Neural cell (in vitro differentiated cells): ENCODE measurements around the gene CASP6. TPM values are rescaled to one million over a fixed set of nuclear protein-coding genes. Genes with fewer than 3 reads are reported as not detected.
"Not testable (repeated sequence)": the region's sequence is repeated elsewhere in the genome, so short reads cannot be mapped to it uniquely, and the experiment has no call there.

ENCODE experiments used
- H2AFZ ChIP-seq: fragments of 200-600, 300-800 bp; sonication (generic), shearing (Covaris generic); 2 replicates; pipeline ENCODE4 v1.6.0; 2014; ENCODE audit warnings: low read depth, mild to moderate bottlenecking, antibody characterized with exemption, low read length, moderate library complexity
- H3F3A ChIP-seq: fragments of 200-600 bp; shearing (Covaris generic); 2 replicates; pipeline ENCODE4 v1.6.1; 2016; ENCODE audit warnings: mild to moderate bottlenecking, moderate library complexity, mixed read lengths, antibody characterized with exemption, low read length; ENCODE audit not compliant: insufficient read depth, poor library complexity, severe bottlenecking
- H3K27ac ChIP-seq: fragments of 200-600, 300-800 bp; sonication (generic), shearing (Covaris generic); 2 replicates; pipeline ENCODE4 v1.5.1; 2014; ENCODE audit warnings: mild to moderate bottlenecking, low read length, moderate library complexity
- H3K27me3 ChIP-seq: fragments of 300-800, 200-600 bp; sonication (generic), shearing (Covaris generic); 2 replicates; pipeline ENCODE4 v1.6.0; 2014; ENCODE audit warnings: mild to moderate bottlenecking, low read depth, low read length, moderate library complexity; ENCODE audit not compliant: insufficient read depth
- H3K36me3 ChIP-seq: fragments of 300-800, 200-600 bp; sonication (generic), shearing (Covaris generic); 2 replicates; pipeline ENCODE4 v1.5.1; 2014; ENCODE audit warnings: mild to moderate bottlenecking, antibody characterized with exemption, low read length, moderate library complexity; ENCODE audit not compliant: insufficient read depth
- H3K4me2 ChIP-seq: fragments of 300-800, 200-600 bp; sonication (generic), shearing (Covaris generic); 2 replicates; pipeline ENCODE4 v1.6.0; 2014; ENCODE audit warnings: mild to moderate bottlenecking, low read length
- H3K4me3 ChIP-seq: fragments of 300-800, 200-600 bp; sonication (generic), shearing (Covaris generic); 2 replicates; pipeline ENCODE4 v1.5.1; 2014; ENCODE audit warnings: mild to moderate bottlenecking, low read length, moderate library complexity
- H3K79me2 ChIP-seq: fragments of 200-600 bp; shearing (Covaris generic); replicated peaks from 2 replicates; pipeline ENCODE4 v1.6.0; 2014; ENCODE audit warnings: mild to moderate bottlenecking, low read length, moderate library complexity; ENCODE audit not compliant: insufficient read depth
- H3K9ac ChIP-seq: fragments of 300-800, 200-600 bp; sonication (generic), shearing (Covaris generic); 2 replicates; pipeline ENCODE4 v1.6.1; 2016; ENCODE audit warnings: mild to moderate bottlenecking, low read length, mixed read lengths
- H3K9me2 ChIP-seq: fragments of 200-600 bp; shearing (Covaris generic); 2 replicates; pipeline ENCODE4 v1.6.1; 2016; ENCODE audit warnings: mild to moderate bottlenecking, low read length, mixed read lengths; ENCODE audit not compliant: insufficient read depth
- H3K9me3 ChIP-seq: fragments of 200-600, 300-800 bp; sonication (generic), shearing (Covaris generic); 2 replicates; pipeline ENCODE4 v1.6.1; 2016; ENCODE audit warnings: mild to moderate bottlenecking, mixed run types, low read length, moderate library complexity, mixed read lengths
- H4K20me1 ChIP-seq: fragments of 200-600 bp; shearing (Covaris generic); 2 replicates; pipeline ENCODE4 v1.6.1; 2016; ENCODE audit warnings: mild to moderate bottlenecking, mixed run types; ENCODE audit not compliant: insufficient read depth
- CTCF ChIP-seq: fragments of 450-650 bp; IDR thresholded peaks from 2 replicates; pipeline ENCODE4 v1.5.1; 2014; ENCODE audit warnings: antibody characterized with exemption, mild to moderate bottlenecking, moderate library complexity; ENCODE audit not compliant: poor library complexity, severe bottlenecking
- EP300 ChIP-seq: fragments of 450-650 bp; conservative IDR thresholded peaks from 2 replicates; pipeline ENCODE4 v1.6.1; 2014; ENCODE audit warnings: antibody characterized with exemption, mild to moderate bottlenecking, moderate library complexity; ENCODE audit not compliant: poor library complexity, severe bottlenecking
- EZH2 ChIP-seq: fragments of 200-600, 300-800 bp; shearing (Covaris generic), sonication (generic); IDR thresholded peaks from 2 replicates; pipeline ENCODE4 v1.6.1; 2014; ENCODE audit warnings: antibody characterized with exemption, low read length, borderline replicate concordance, mild to moderate bottlenecking; ENCODE audit not compliant: insufficient read depth, poor library complexity, severe bottlenecking
- MXI1 ChIP-seq: fragments of 450-650 bp; conservative IDR thresholded peaks from 2 replicates; pipeline ENCODE4 v1.6.1; 2014; ENCODE audit warnings: antibody characterized with exemption, mild to moderate bottlenecking; ENCODE audit not compliant: poor library complexity, severe bottlenecking
- POLR2AphosphoS5 ChIP-seq: IDR thresholded peaks from 2 replicates; pipeline ENCODE4 v1.6.1; 2012
- RAD21 ChIP-seq: fragments of 450-650 bp; conservative IDR thresholded peaks from 2 replicates; pipeline ENCODE4 v1.6.1; 2014; ENCODE audit warnings: antibody characterized with exemption, mild to moderate bottlenecking, moderate library complexity
- REST ChIP-seq: IDR thresholded peaks from 2 replicates; pipeline ENCODE4 v1.6.1; 2012; ENCODE audit warnings: borderline replicate concordance
- SMC3 ChIP-seq: fragments of 450-650 bp; conservative IDR thresholded peaks from 2 replicates; pipeline ENCODE4 v1.6.1; 2014; ENCODE audit warnings: antibody characterized with exemption, mild to moderate bottlenecking, moderate library complexity; ENCODE audit not compliant: poor library complexity
- TAF1 ChIP-seq: IDR thresholded peaks from 2 replicates; pipeline ENCODE4 v1.6.1; 2012; ENCODE audit warnings: low read depth
- polyA plus RNA-seq: library from polyadenylated mRNA; depleted of rRNA; stranded (reverse); fragments of >200 nt; gene quantifications from 2 replicates; pipeline ENCODE4 v1.2.3, GENCODE V29; 2014

CASP6 gene
- polyA plus RNA-seq, 1 donor from 2014 or later, result 5.1 TPM

GRCh38 chr4:109682875-109683274 is 20.4 kb downstream of the CASP6 start:
- Histone ChIP-seq H3K79me2 (no peaks in the 10 kb centered on the region), H3K9me3 (no peaks in the 10 kb centered on the region), H3K27ac (no peak overlapping the region), H3K9me2 (no peaks in the 10 kb centered on the region), H3K36me3 (no peaks in the 10 kb centered on the region), H3K4me2 (no peak overlapping the region), H3K27me3 (no peaks in the 10 kb centered on the region), H3K9ac (no peak overlapping the region), H3K4me3 (no peak overlapping the region), H3F3A (no peaks in the 10 kb centered on the region), H2AFZ (no peak overlapping the region), H4K20me1 (no peaks in the 10 kb centered on the region)
- TF ChIP-seq REST (no peak), RAD21 (no peak), TAF1 (no peak), CTCF (no peak), POLR2AphosphoS5 (no peak), MXI1 (no peak), SMC3 (no peak), EZH2 (no peak), EP300 (no peak)

- not testable (repeated sequence) for H3K9me2 ChIP-seq, H3K27ac ChIP-seq, H3K9ac ChIP-seq, H4K20me1 ChIP-seq, H3F3A ChIP-seq, H3K4me2 ChIP-seq, H3K9me3 ChIP-seq, H3K27me3 ChIP-seq, H3K4me3 ChIP-seq, H2AFZ ChIP-seq, H3K79me2 ChIP-seq, H3K36me3 ChIP-seq
These were observed 24.3 kb downstream of the CASP6 start for GRCh38 chr4:109678925-109679324.

- H3K9me3 ChIP-seq, H3F3A ChIP-seq, H3K9ac ChIP-seq, H3K36me3 ChIP-seq, H3K27me3 ChIP-seq, H3K9me2 ChIP-seq, H4K20me1 ChIP-seq, H3K79me2 ChIP-seq, H3K27ac ChIP-seq, H3K4me2 ChIP-seq, H2AFZ ChIP-seq, H3K4me3 ChIP-seq: not testable (repeated sequence)
These were observed 24.8 kb downstream of the CASP6 start for GRCh38 chr4:109678472-109678871.
